Renal cortical epithelial cell (primary cell): Measurements from ENCODE around the gene KPNB1. TPM values are rescaled to one million over a fixed set of nuclear protein-coding genes. Genes with fewer than 3 reads are reported as not detected.
A peak's percentile ranks its signal among the peaks of the same experiment; 100 is the strongest.

Source experiments
- DNase-seq: peaks from one replicate; pipeline ENCODE4 v3.0.0-alpha.2; 2011; ENCODE audit warnings: low read depth
- total RNA-seq: library from RNA; depleted of rRNA; stranded (reverse); fragments of >200 nt; gene quantifications from 2 replicates; pipeline ENCODE4 v1.2.3, GENCODE V29; 2014

Gene KPNB1
- 421 and 446 TPM in 2 replicates for total RNA-seq

GRCh38 chr17:47649153-47649971 lies at the start of gene KPNB1:
Gene KPNB1, plus strand, starts transcription at chr17:47649919. Its CDS starts 326 bp downstream, at chr17:47650245.
- DNase-seq = peak; percentile 98

DNA sequence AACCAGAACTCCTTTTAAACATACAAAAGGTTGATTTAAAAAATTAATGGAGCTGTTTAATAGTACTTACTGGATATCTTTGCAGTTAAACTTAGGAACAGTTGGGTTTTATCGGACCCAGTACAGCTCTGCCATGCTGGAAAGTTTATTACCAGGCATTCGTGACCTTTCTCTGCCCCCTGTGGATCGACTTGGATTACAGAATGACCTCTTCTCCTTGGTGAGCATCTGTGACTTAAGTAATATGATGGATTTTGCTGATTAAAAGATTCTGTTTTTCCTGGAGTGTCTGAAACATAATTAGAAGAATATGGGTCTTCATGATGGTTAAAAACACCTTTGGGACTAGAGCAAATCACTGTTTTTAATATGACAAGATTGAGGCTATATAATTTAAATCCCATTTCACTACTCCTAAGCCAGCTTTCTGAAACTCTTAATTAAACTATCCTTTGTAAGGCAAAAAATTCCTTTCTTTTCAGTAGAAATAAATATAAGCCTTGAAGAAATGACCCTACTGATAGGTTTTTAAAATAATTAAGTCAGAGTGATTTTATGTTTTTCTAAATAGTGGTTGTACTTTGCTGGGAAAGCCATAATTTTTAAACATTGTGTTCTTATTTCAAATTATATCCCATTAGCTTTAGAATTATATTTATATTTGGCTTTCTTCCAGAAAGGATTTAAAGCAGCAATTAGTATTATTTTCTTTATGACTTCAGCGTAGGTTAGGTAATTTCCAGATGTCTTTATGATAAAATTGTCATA lies 45.7 kb upstream of the KPNB1 start:
- no peak for DNase-seq

DNA sequence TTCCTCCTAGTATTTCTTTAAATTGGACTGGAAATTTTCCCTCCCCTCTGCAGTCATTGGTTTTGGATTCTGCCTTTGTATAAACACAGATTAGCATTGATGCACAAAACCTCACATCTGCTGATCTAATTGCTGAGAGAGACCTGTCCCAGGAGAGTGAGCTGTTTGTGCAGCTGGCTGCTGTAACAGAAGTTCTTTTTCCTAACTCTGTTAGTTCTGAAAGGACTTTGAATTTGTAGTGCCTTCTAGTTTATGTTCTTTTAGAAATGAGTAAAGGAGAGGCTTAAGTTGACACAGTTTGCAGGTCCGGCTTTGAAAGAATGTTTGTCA lies 45.2 kb upstream of the KPNB1 start:
- DNase-seq = no peak

GRCh38 chr17:47605011-47605410 lies 44.7 kb upstream of the KPNB1 start:
- no peak for DNase-seq

DNA sequence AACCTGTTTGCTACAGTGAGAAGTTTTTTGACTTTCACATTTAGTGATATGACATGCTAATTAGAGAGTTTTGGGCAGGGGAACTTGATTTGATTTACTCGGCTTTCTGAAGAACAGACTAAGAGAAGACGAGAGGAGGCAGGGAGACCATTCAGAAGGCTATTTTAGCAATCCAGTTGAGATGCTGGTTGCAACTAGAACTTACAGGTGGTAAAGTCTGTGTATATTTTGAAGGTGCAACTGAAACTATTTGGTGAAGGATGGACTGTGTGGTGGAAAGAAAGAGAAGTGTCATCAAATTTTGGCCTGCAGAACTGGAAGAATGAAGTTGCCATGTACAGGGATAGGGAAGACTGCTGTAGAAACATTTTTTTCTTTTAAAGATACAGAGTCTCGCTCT lies 42.2 kb upstream of the KPNB1 start:
- DNase-seq = no peak

GRCh38 chr17:47611372-47612350 lies 38.1 kb upstream of the KPNB1 start:
- peak; percentile 26 for DNase-seq

DNA sequence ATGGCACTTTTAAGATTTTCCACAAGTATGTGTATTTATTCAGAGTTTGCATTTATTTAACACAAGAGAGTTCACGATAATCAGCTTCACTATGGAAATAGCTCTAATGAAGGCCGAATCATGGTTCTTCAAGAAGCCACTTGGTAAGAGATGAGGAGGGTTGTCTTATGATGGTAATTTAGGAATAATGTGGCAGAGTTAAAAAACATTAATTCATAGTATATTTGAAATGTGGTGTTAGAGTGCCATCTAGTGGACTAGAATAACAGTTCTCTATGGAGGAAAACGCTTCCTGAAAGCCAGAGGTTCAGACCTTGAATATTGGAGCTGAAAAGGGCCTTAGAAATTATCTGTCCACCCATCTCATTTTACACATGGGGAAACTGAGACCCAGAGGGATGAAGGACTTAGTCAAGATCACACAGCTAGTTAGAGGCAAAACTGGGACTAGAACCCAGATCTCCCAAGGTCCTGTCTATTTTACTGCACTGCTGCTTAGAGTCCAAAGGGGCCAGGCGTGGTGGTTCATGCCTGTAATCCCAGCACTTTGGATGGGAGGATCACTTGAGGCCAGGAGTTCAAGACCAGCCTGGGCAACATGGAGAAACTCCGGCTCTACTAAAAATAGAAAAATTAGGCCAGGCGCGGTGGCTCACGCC lies 33.8 kb upstream of the KPNB1 start:
- peak; percentile 54 for DNase-seq

DNA sequence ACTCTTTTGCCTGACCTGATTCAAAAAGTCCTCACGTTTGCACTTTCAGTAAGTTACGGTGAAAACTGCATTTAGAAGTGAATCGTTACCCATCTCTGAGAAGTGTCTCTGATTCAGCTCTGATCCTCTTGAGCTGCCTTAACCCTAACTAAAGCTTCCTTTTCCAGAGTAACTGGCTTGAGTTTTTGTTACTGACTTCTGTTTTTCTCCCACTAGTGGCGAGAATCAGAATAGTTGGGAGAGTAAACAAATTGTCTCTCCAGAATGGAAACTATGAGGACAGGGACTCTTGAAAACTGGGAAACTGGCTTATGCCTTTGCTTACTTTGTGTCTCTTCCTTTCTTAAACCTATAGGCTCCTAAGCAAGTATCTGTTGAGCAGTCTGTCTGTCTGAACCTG lies 31.3 kb upstream of the KPNB1 start:
- DNase-seq = no peak

- DNase-seq = peak; percentile 62
These were observed 29.0 kb upstream of the KPNB1 start for GRCh38 chr17:47620503-47621245.

DNA sequence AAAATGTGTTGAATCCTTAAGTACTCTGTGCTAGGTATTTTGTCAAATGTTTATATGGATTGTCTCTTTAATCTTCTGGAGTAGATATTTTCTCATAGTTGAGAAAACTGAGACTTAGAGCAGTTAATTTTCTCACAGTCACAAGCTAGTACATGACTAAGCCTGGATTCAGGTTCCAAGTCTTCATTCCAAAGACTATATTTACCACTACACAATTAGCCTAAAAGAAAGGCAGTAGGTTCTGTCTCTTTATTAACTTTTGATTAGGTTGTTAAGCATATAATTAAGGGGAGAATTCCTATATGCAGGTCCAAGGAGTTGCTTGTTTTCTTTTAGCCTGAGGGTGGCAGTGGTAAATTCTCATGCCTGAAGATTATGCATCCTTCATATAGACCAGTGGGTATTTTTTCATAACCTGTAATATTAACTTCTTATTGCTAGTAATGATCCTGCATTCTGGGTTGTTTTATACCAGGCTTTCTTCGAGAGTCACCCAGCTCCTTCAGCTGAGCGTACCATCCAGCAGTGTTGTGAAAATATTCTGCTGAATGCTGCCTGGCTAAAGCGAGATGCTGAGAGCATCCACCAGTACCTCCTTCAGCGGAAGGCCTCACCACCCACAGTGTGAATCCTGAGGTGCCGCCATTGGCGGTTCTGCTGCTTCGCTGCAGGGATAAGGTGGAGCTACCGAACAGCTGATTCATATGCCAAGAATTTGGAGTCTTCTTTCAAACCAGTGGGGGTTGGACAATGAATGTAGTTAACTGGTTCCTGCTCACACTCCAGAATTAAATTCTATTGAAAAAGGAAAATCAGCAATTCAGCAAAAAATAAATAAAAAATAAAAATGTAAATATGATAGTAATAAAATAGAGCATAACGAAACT lies 28.2 kb upstream of the KPNB1 start:
- DNase-seq = peak; percentile 92

- no peak for DNase-seq
These were observed 27.6 kb upstream of the KPNB1 start for GRCh38 chr17:47622180-47622549.

GRCh38 chr17:47624727-47625068 lies 25.0 kb upstream of the KPNB1 start:
- no peak for DNase-seq

- no peak for DNase-seq
These were observed 21.6 kb upstream of the KPNB1 start for GRCh38 chr17:47628014-47628566.

GRCh38 chr17:47629826-47630225 lies 19.9 kb upstream of the KPNB1 start:
- DNase-seq = peak; percentile 45

- no peak for DNase-seq
These were observed 19.1 kb upstream of the KPNB1 start for GRCh38 chr17:47630614-47631013.

DNA sequence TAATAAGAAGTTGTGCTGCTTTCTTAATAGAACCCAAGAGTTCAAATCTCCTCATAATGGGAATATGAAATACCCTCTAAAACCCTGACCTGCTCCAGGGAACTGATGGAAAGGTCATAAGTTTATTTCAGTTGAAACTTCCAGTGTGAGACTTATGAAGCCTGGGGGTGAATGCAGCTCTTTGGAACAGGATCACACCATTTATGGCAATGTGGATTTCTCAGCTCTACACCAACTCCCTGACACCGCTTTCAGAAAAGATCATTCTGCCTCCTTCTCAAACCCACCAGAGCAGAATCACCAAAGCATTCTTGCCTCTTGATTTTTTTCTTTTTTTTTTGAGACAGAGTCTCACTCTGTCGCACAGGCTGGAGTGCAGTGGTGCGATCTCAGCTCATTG lies 16.7 kb upstream of the KPNB1 start:
- DNase-seq = no peak

- no peak for DNase-seq
These were observed 15.7 kb upstream of the KPNB1 start for GRCh38 chr17:47633996-47634395.

DNA sequence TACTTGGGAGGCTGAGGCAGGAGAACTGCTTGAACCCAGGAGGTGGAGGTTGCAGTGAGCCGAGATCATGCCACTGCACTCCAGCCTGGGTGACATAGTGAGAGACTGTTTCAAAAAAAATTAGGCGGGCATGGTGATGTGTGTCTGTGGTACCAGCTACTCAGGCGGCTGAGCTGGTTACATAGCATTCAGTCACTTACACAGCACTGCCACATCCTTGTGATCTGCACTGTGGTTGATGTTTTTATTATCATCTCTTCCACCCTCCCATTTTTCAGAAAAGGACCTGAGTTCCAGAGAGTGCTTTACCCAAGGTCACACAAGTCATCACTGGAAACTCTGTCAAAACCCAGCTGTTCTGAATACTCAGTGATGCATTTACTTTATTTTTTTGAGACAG lies 14.8 kb upstream of the KPNB1 start:
- no peak for DNase-seq

DNA sequence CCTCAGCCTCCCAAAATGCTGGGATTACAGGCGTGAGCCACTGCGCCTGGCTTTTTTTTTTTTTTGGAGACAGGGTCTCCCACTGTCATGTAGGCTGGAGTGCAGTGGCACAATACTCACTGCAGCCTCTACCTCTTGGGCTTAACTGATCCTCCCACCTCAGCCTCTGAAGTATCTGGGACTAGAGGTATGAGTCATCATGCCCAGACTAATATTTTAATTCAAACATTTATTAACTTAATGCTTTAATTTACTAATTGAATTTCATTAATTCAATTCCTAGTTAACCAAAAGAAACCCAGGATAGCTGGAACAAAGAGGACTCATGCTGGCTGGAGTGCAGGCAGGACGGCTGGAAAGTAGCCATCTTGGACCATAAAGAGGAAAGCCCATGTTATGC lies 14.0 kb upstream of the KPNB1 start:
- no peak for DNase-seq
